Measurements from ENCODE around the gene SLAMF9.
A peak's percentile ranks its signal among the peaks of the same experiment; 100 is the strongest.

SLAMF9 gene

GRCh38 chr1:159949981-159950381 is 4.1 kb downstream of the SLAMF9 start:
- Histone ChIP-seq H3K27ac (ENCODE audit: low read depth, low read length) (no peak overlapping the region), H3K27me3 (ENCODE audit: control insufficient read depth in 1 of 2, insufficient read depth in 2 of 2, low read length in 2 of 2) (peaks cover 3% of the 10 kb centered on the region in 2 donors), H3K4me1 (ENCODE audit: control insufficient read depth in 1 of 2, insufficient read depth in 2 of 2, low read length in 2 of 2) (peaks cover 27 to 33% of the 10 kb centered on the region in 2 donors)

GRCh38 chr1:159949123-159949522 is 4.9 kb downstream of the SLAMF9 start:
- Histone ChIP-seq H3K4me3 (ENCODE audit: low read depth in 1 of 2, low read length in 2 of 2) (no peak overlapping the region), H3K27ac (ENCODE audit: low read depth, low read length) (no peak overlapping the region), H3K9ac (ENCODE audit: low read depth in 1 of 2, low read length in 2 of 2) (no peak overlapping the region), H3K27me3 (ENCODE audit: control insufficient read depth in 1 of 2, insufficient read depth in 2 of 2, low read length in 2 of 2) (peaks cover 3 to 9% of the 10 kb centered on the region in 2 donors), H3K4me1 (ENCODE audit: control insufficient read depth in 1 of 2, insufficient read depth in 2 of 2, low read length in 2 of 2) (peaks cover 33 to 41% of the 10 kb centered on the region in 2 donors), H3K9me3 (ENCODE audit: control insufficient read depth in 1 of 2, low read length in 2 of 2) (no peaks in the 10 kb centered on the region), H3K36me3 (ENCODE audit: control insufficient read depth in 1 of 2, insufficient read depth in 2 of 2, low read length in 2 of 2) (no peaks in the 10 kb centered on the region)

More at GRCh38 chr1:159949981-159950381, 4.1 kb downstream of the SLAMF9 start:
- no peak overlapping the region for H3K9ac ChIP-seq (ENCODE audit: low read depth in 1 of 2, low read length in 2 of 2)
- H3K9me3 ChIP-seq (ENCODE audit: control insufficient read depth in 1 of 2, low read length in 2 of 2) = no peaks in the 10 kb centered on the region
- H3K36me3 ChIP-seq (ENCODE audit: control insufficient read depth in 1 of 2, insufficient read depth in 2 of 2, low read length in 2 of 2) = no peaks in the 10 kb centered on the region
- H3K4me3 ChIP-seq (ENCODE audit: low read depth in 1 of 2, low read length in 2 of 2) = no peak overlapping the region

GRCh38 chr1:159947942-159948341 is 6.1 kb downstream of the SLAMF9 start:
- Histone ChIP-seq H3K4me1 (ENCODE audit: control insufficient read depth in 1 of 2, insufficient read depth in 2 of 2, low read length in 2 of 2) (peaks cover 33 to 42% of the 10 kb centered on the region in 2 donors), H3K36me3 (ENCODE audit: control insufficient read depth in 1 of 2, insufficient read depth in 2 of 2, low read length in 2 of 2) (no peaks in the 10 kb centered on the region), H3K4me3 (ENCODE audit: low read depth in 1 of 2, low read length in 2 of 2) (no peak overlapping the region), H3K9ac (ENCODE audit: low read depth in 1 of 2, low read length in 2 of 2) (no peak overlapping the region), H3K9me3 (ENCODE audit: control insufficient read depth in 1 of 2, low read length in 2 of 2) (no peaks in the 10 kb centered on the region), H3K27me3 (ENCODE audit: control insufficient read depth in 1 of 2, insufficient read depth in 2 of 2, low read length in 2 of 2) (peaks cover 6 to 11% of the 10 kb centered on the region in 2 donors), H3K27ac (ENCODE audit: low read depth, low read length) (no peak overlapping the region)

- H3K36me3 ChIP-seq (ENCODE audit: control insufficient read depth in 1 of 2, insufficient read depth in 2 of 2, low read length in 2 of 2) = no peaks in the 10 kb centered on the region
- H3K9me3 ChIP-seq (ENCODE audit: control insufficient read depth in 1 of 2, low read length in 2 of 2) = no peaks in the 10 kb centered on the region
- H3K4me1 ChIP-seq (ENCODE audit: control insufficient read depth in 1 of 2, insufficient read depth in 2 of 2, low read length in 2 of 2) = peaks cover 40 to 42% of the 10 kb centered on the region in 2 donors
- peak overlapping the region; percentile 63 for H3K4me3 ChIP-seq (ENCODE audit: low read depth in 1 of 2, low read length in 2 of 2)
- H3K27ac ChIP-seq (ENCODE audit: low read depth, low read length) = no peak overlapping the region
- peaks cover 7 to 8% of the 10 kb centered on the region in 2 donors for H3K27me3 ChIP-seq (ENCODE audit: control insufficient read depth in 1 of 2, insufficient read depth in 2 of 2, low read length in 2 of 2)
- peak overlapping the region; percentile 31 to 54 for H3K9ac ChIP-seq (ENCODE audit: low read depth in 1 of 2, low read length in 2 of 2)
These were observed 7.5 kb downstream of the SLAMF9 start for GRCh38 chr1:159946242-159947187.

GRCh38 chr1:159945483-159946241 is 8.4 kb downstream of the SLAMF9 start, which contains the start of gene IGSF9:
IGSF9 (minus strand) TSS chr1:159945613; CDS start chr1:159943454, 2,159 bp downstream.
- H3K4me1 ChIP-seq (ENCODE audit: control insufficient read depth in 1 of 2, insufficient read depth in 2 of 2, low read length in 2 of 2) = peaks cover 40 to 42% of the 10 kb centered on the region in 2 donors
- no peak within 1 kb of the TSS for H3K27ac ChIP-seq (ENCODE audit: low read depth, low read length)
- peak within 1 kb of the TSS; percentile 63 for H3K4me3 ChIP-seq (ENCODE audit: low read depth in 1 of 2, low read length in 2 of 2)
- H3K9me3 ChIP-seq (ENCODE audit: control insufficient read depth in 1 of 2, low read length in 2 of 2) = no peaks in the 10 kb centered on the region
- H3K9ac ChIP-seq (ENCODE audit: low read depth in 1 of 2, low read length in 2 of 2) = peak within 1 kb of the TSS; percentile 31 to 60
- peaks cover 7 to 8% of the 10 kb centered on the region in 2 donors for H3K27me3 ChIP-seq (ENCODE audit: control insufficient read depth in 1 of 2, insufficient read depth in 2 of 2, low read length in 2 of 2)
- no peaks in the 10 kb centered on the region for H3K36me3 ChIP-seq (ENCODE audit: control insufficient read depth in 1 of 2, insufficient read depth in 2 of 2, low read length in 2 of 2)

- Histone ChIP-seq H3K4me3 (ENCODE audit: low read depth in 1 of 2, low read length in 2 of 2) (peak overlapping the region; percentile 63), H3K4me1 (ENCODE audit: control insufficient read depth in 1 of 2, insufficient read depth in 2 of 2, low read length in 2 of 2) (peaks cover 48 to 51% of the 10 kb centered on the region in 2 donors), H3K9me3 (ENCODE audit: control insufficient read depth in 1 of 2, low read length in 2 of 2) (no peaks in the 10 kb centered on the region), H3K27ac (ENCODE audit: low read depth, low read length) (no peak overlapping the region), H3K36me3 (ENCODE audit: control insufficient read depth in 1 of 2, insufficient read depth in 2 of 2, low read length in 2 of 2) (no peaks in the 10 kb centered on the region), H3K27me3 (ENCODE audit: control insufficient read depth in 1 of 2, insufficient read depth in 2 of 2, low read length in 2 of 2) (peaks cover 7 to 8% of the 10 kb centered on the region in 2 donors), H3K9ac (ENCODE audit: low read depth in 1 of 2, low read length in 2 of 2) (peak overlapping the region in 1 of 2 donors; percentile 16)
These were observed 9.2 kb downstream of the SLAMF9 start for GRCh38 chr1:159944623-159945455.

GRCh38 chr1:159943908-159944622 is 10.0 kb downstream of the SLAMF9 start:
- peaks cover 48 to 51% of the 10 kb centered on the region in 2 donors for H3K4me1 ChIP-seq (ENCODE audit: control insufficient read depth in 1 of 2, insufficient read depth in 2 of 2, low read length in 2 of 2)
- no peak overlapping the region for H3K9ac ChIP-seq (ENCODE audit: low read depth in 1 of 2, low read length in 2 of 2)
- no peaks in the 10 kb centered on the region for H3K9me3 ChIP-seq (ENCODE audit: control insufficient read depth in 1 of 2, low read length in 2 of 2)
- no peak overlapping the region for H3K27ac ChIP-seq (ENCODE audit: low read depth, low read length)
- H3K4me3 ChIP-seq (ENCODE audit: low read depth in 1 of 2, low read length in 2 of 2) = no peak overlapping the region
- H3K27me3 ChIP-seq (ENCODE audit: control insufficient read depth in 1 of 2, insufficient read depth in 2 of 2, low read length in 2 of 2) = peaks cover 7 to 8% of the 10 kb centered on the region in 2 donors
- no peaks in the 10 kb centered on the region for H3K36me3 ChIP-seq (ENCODE audit: control insufficient read depth in 1 of 2, insufficient read depth in 2 of 2, low read length in 2 of 2)

- Histone ChIP-seq H3K36me3 (ENCODE audit: control insufficient read depth in 1 of 2, insufficient read depth in 2 of 2, low read length in 2 of 2) (no peaks in the 10 kb centered on the region), H3K27ac (ENCODE audit: low read depth, low read length) (no peak overlapping the region), H3K9ac (ENCODE audit: low read depth in 1 of 2, low read length in 2 of 2) (no peak overlapping the region), H3K9me3 (ENCODE audit: control insufficient read depth in 1 of 2, low read length in 2 of 2) (no peaks in the 10 kb centered on the region), H3K4me1 (ENCODE audit: control insufficient read depth in 1 of 2, insufficient read depth in 2 of 2, low read length in 2 of 2) (peaks cover 51 to 52% of the 10 kb centered on the region in 2 donors), H3K27me3 (ENCODE audit: control insufficient read depth in 1 of 2, insufficient read depth in 2 of 2, low read length in 2 of 2) (peaks cover 7 to 8% of the 10 kb centered on the region in 2 donors), H3K4me3 (ENCODE audit: low read depth in 1 of 2, low read length in 2 of 2) (no peak overlapping the region)
These were observed 10.8 kb downstream of the SLAMF9 start for GRCh38 chr1:159943278-159943640.

- Histone ChIP-seq H3K9me3 (ENCODE audit: control insufficient read depth in 1 of 2, low read length in 2 of 2) (no peaks in the 10 kb centered on the region), H3K4me3 (ENCODE audit: low read depth in 1 of 2, low read length in 2 of 2) (no peak overlapping the region), H3K9ac (ENCODE audit: low read depth in 1 of 2, low read length in 2 of 2) (no peak overlapping the region), H3K4me1 (ENCODE audit: control insufficient read depth in 1 of 2, insufficient read depth in 2 of 2, low read length in 2 of 2) (peaks cover 54 to 57% of the 10 kb centered on the region in 2 donors), H3K36me3 (ENCODE audit: control insufficient read depth in 1 of 2, insufficient read depth in 2 of 2, low read length in 2 of 2) (no peaks in the 10 kb centered on the region), H3K27me3 (ENCODE audit: control insufficient read depth in 1 of 2, insufficient read depth in 2 of 2, low read length in 2 of 2) (peaks cover 7 to 8% of the 10 kb centered on the region in 2 donors), H3K27ac (ENCODE audit: low read depth, low read length) (no peak overlapping the region)
These were observed 11.3 kb downstream of the SLAMF9 start for GRCh38 chr1:159942632-159943277.
